Measurements from ENCODE around the gene HNRNPL. TPM values are rescaled to one million over a fixed set of nuclear protein-coding genes. Genes with fewer than 3 reads are reported as not detected.
"Not testable (repeated sequence)": the region's sequence is repeated elsewhere in the genome, so short reads cannot be mapped to it uniquely, and the experiment has no call there.

The HNRNPL gene
- total RNA-seq, 1 experiment from 2014 or later: 749 TPM

GRCh38 chr19:38855751-38856150 lies 6.0 kb upstream of the HNRNPL start:
- H3K4me1 ChIP-seq (ENCODE audit: control insufficient read depth, insufficient read depth, low read length): peaks cover 23% of the 10 kb centered on the region
- POLR2A ChIA-PET; ATAC-seq; H3K27ac ChIP-seq (ENCODE audit: low read length); H3K9me3 ChIP-seq (ENCODE audit: control insufficient read depth, insufficient read depth, low read depth, low read length); H3K4me3 ChIP-seq (ENCODE audit: low read depth in 2 of 2, low read length in 2 of 2); DNase-seq (ENCODE audit: low read depth, low spot score); in situ Hi-C loops (cut with HindIII; ENCODE audit: low pct_unique_long_range_greater_than_20kb, low sequenced_read_pairs); H3K27me3 ChIP-seq (ENCODE audit: control insufficient read depth, insufficient read depth, low read length); H3K36me3 ChIP-seq (ENCODE audit: control insufficient read depth, insufficient read depth, low read length); CTCF ChIA-PET; BruUV-seq (replicated peaks): not testable (repeated sequence)
- intact Hi-C loops (cut with micrococcal nuclease; ENCODE audit: unreplicated experiment): loop anchor here (10.0 kb wide), 1 partner anchor 351 kb away; no protein-coding TSS in a partner anchor

DNA sequence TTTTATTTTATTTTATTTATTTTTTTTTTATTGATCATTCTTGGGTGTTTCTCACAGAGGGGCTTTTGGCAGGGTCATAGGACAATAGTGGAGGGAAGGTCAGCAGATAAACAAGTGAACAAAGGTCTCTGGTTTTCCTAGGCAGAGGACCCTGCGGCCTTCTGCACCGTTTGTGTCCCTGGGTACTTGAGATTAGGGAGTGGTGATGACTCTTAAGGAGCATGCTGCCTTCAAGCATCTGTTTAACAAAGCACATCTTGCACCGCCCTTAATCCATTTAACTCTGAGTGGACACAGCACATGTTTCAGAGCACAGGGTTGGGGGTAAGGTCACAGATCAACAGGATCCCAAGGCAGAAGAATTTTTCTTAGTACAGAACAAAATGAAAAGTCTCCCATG lies 5.2 kb upstream of the HNRNPL start:
- ATAC-seq; H3K36me3 ChIP-seq (ENCODE audit: control insufficient read depth, insufficient read depth, low read length); H3K27ac ChIP-seq (ENCODE audit: low read length); H3K4me3 ChIP-seq (ENCODE audit: low read depth in 2 of 2, low read length in 2 of 2); CTCF ChIA-PET; DNase-seq (ENCODE audit: low read depth, low spot score); H3K27me3 ChIP-seq (ENCODE audit: control insufficient read depth, insufficient read depth, low read length); in situ Hi-C loops (cut with HindIII; ENCODE audit: low pct_unique_long_range_greater_than_20kb, low sequenced_read_pairs); POLR2A ChIA-PET; BruUV-seq (replicated peaks); H3K9me3 ChIP-seq (ENCODE audit: control insufficient read depth, insufficient read depth, low read depth, low read length): not testable (repeated sequence)
- H3K4me1 ChIP-seq (ENCODE audit: control insufficient read depth, insufficient read depth, low read length): peaks cover 22% of the 10 kb centered on the region
- intact Hi-C loops (cut with micrococcal nuclease; ENCODE audit: unreplicated experiment): loop anchor here (5.0 to 10.0 kb wide), 2 partner anchors 42 to 350 kb away; partner anchors contain the start of genes NFKBIB and SIRT2

DNA sequence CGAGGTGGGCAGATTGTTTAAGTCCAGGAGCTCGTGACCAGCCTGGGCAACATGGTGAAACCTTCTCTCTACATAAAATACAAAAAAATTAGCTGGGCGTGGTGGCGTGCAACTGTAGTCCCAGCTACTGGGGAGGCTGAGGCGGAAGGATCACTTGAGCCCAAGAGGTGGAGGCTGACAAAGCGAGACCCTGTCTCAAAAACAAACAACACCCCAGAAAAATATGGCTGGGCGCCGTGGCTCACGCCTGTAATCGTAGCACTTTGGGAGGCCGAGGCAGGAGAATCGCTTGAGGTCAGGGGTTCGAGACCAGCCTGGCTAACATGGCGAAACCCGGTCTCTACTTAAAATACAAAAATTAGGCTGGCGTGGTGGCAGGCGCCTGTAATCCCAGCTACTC lies 3.4 kb upstream of the HNRNPL start:
- intact Hi-C loops (cut with micrococcal nuclease; ENCODE audit: unreplicated experiment): loop anchor here (5.0 to 10.0 kb wide), 2 partner anchors 44 to 348 kb away; partner anchors contain the start of genes NFKBIB and SIRT2
- TF ChIP-seq POLR2AphosphoS5 (IDR thresholded peaks at IDR 0.05; ENCODE audit: low read depth, low read length) (no peak), SIN3A (IDR thresholded peaks at IDR 0.05; ENCODE audit: borderline replicate concordance, insufficient read depth, low read depth, low read length) (no peak), TCF7L2 (IDR thresholded peaks at IDR 0.05; ENCODE audit: low read depth, low read length) (no peak), CTCF (IDR thresholded peaks at IDR 0.05) (no peak)
- TF ChIP-seq, protein P1, sequence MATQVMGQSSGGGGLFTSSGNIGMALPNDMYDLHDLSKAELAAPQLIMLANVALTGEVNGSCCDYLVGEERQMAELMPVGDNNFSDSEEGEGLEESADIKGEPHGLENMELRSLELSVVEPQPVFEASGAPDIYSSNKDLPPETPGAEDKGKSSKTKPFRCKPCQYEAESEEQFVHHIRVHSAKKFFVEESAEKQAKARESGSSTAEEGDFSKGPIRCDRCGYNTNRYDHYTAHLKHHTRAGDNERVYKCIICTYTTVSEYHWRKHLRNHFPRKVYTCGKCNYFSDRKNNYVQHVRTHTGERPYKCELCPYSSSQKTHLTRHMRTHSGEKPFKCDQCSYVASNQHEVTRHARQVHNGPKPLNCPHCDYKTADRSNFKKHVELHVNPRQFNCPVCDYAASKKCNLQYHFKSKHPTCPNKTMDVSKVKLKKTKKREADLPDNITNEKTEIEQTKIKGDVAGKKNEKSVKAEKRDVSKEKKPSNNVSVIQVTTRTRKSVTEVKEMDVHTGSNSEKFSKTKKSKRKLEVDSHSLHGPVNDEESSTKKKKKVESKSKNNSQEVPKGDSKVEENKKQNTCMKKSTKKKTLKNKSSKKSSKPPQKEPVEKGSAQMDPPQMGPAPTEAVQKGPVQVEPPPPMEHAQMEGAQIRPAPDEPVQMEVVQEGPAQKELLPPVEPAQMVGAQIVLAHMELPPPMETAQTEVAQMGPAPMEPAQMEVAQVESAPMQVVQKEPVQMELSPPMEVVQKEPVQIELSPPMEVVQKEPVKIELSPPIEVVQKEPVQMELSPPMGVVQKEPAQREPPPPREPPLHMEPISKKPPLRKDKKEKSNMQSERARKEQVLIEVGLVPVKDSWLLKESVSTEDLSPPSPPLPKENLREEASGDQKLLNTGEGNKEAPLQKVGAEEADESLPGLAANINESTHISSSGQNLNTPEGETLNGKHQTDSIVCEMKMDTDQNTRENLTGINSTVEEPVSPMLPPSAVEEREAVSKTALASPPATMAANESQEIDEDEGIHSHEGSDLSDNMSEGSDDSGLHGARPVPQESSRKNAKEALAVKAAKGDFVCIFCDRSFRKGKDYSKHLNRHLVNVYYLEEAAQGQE (IDR thresholded peaks at IDR 0.05; ENCODE audit: insufficient read depth in 1 of 2, low read depth in 2 of 2, low read length in 1 of 2): no peak

More for the DNA sequence above, 3.4 kb upstream of the HNRNPL start:
- no peak for ATAC-seq
- POLR2A ChIA-PET: interaction anchor here (0.5 to 1.9 kb wide), 4 partner anchors 11 to 220 kb away, joined by 3 to 8 read pairs (median 6); partner anchors contain the start of genes ECH1, NFKBIB and SIRT2
- DNase-seq (ENCODE audit: low read depth, low spot score): no peak
- CTCF ChIA-PET: interaction anchor here (0.5 to 1.8 kb wide), 4 partner anchors 12 to 77 kb away, joined by 3 to 7 read pairs (median 7); partner anchors contain the start of genes MRPS12 and SARS2
- Histone ChIP-seq H3K27ac (ENCODE audit: low read length) (peak overlapping the region; percentile 99), H3K9me3 (ENCODE audit: control insufficient read depth, insufficient read depth, low read depth, low read length) (no peaks in the 10 kb centered on the region), H3K4me3 (ENCODE audit: low read depth in 2 of 2, low read length in 2 of 2) (peak overlapping the region; percentile 61 to 82), H3K4me1 (ENCODE audit: control insufficient read depth, insufficient read depth, low read length) (peaks cover 23% of the 10 kb centered on the region), H3K36me3 (ENCODE audit: control insufficient read depth, insufficient read depth, low read length) (peaks cover 5% of the 10 kb centered on the region; the same call in 1 of the 2 replicates), H3K27me3 (ENCODE audit: control insufficient read depth, insufficient read depth, low read length) (no peaks in the 10 kb centered on the region)
- in situ Hi-C loops (cut with HindIII; ENCODE audit: low pct_unique_long_range_greater_than_20kb, low sequenced_read_pairs): no loop called here
- BruUV-seq (replicated peaks): no TSS peak

Data from Panc1 (cell line).